HepG2 (cell line): ENCODE data around the gene VAMP2. TPM values are rescaled to one million over a fixed set of nuclear protein-coding genes. Genes with fewer than 3 reads are reported as not detected.

Experiments
- CENPBD1 ChIP-seq: sonication (generic); formaldehyde crosslinking; IDR thresholded peaks from 2 replicates; pipeline ENCODE4 v1.8.0; 2022; ENCODE audit warnings: missing genetic modification reagents, low read depth, mild to moderate bottlenecking, borderline replicate concordance
- E2F2 ChIP-seq: sonication (generic); formaldehyde crosslinking; IDR thresholded peaks from 2 replicates; pipeline ENCODE4 v1.4.0; 2020; ENCODE audit warnings: missing genetic modification reagents, borderline replicate concordance
- ELK4 ChIP-seq: sonication (generic); formaldehyde crosslinking; IDR thresholded peaks from 2 replicates; pipeline ENCODE4 v1.9.0; 2021; ENCODE audit warnings: missing genetic modification reagents, borderline replicate concordance
- FOXC1 ChIP-seq: sonication (generic); formaldehyde crosslinking; IDR thresholded peaks from 2 replicates; pipeline ENCODE4 v1.8.0; 2022; ENCODE audit warnings: mild to moderate bottlenecking, missing genetic modification reagents, borderline replicate concordance
- HOXA5 ChIP-seq: sonication (generic); formaldehyde crosslinking; IDR thresholded peaks from 2 replicates; pipeline ENCODE4 v1.4.0; 2020; ENCODE audit warnings: missing genetic modification reagents
- IKZF5 ChIP-seq: IDR thresholded peaks from 2 replicates; pipeline ENCODE4 v1.6.1; 2018; ENCODE audit warnings: missing genetic modification reagents, mild to moderate bottlenecking, missing compliant biosample characterization
- MTA3 ChIP-seq: sonication (generic); formaldehyde crosslinking; IDR thresholded peaks from 2 replicates; pipeline ENCODE4 v1.4.0; 2020; ENCODE audit warnings: missing genetic modification reagents
- MXI1 ChIP-seq: IDR thresholded peaks from 3 replicates; pipeline ENCODE4 v1.6.1; 2012; ENCODE audit warnings: low read depth, low read length, inconsistent platforms, borderline replicate concordance
- NPAS2 ChIP-seq: sonication (generic); formaldehyde crosslinking; IDR thresholded peaks from 2 replicates; pipeline ENCODE4 v1.8.0; 2022; ENCODE audit warnings: mild to moderate bottlenecking, missing genetic modification reagents, borderline replicate concordance
- PHF20 ChIP-seq: sonication (generic); formaldehyde crosslinking; IDR thresholded peaks from 2 replicates; pipeline ENCODE4 v1.5.0; 2020; ENCODE audit warnings: mild to moderate bottlenecking, missing genetic modification reagents
- POLR2A ChIP-seq, 2 experiments: IDR thresholded peaks; 2 replicates each; pipeline ENCODE4 v1.6.1; 2011; ENCODE audit warnings: low read depth in 2 of 2, low read length in 2 of 2, mild to moderate bottlenecking in 1 of 2, moderate library complexity in 1 of 2; ENCODE audit not compliant: insufficient read depth in 1 of 2
- RNF2 ChIP-seq: fragments of 450-650 bp; conservative IDR thresholded peaks from 2 replicates; pipeline ENCODE4 v1.6.1; 2016; ENCODE audit warnings: low read depth
- RXRA ChIP-seq: sonication (generic); formaldehyde crosslinking; IDR thresholded peaks from 2 replicates; pipeline ENCODE4 v1.5.1; 2020; ENCODE audit warnings: missing genetic modification reagents
- TEF ChIP-seq: sonication (generic); formaldehyde crosslinking; IDR thresholded peaks from 2 replicates; pipeline ENCODE4 v1.5.0; 2020; ENCODE audit warnings: missing genetic modification reagents
- ZBTB2 ChIP-seq: sonication (generic); formaldehyde crosslinking; IDR thresholded peaks from 2 replicates; pipeline ENCODE4 v1.8.0; 2022; ENCODE audit warnings: low read depth, missing genetic modification reagents
- ZFX ChIP-seq: sonication (generic); formaldehyde crosslinking; IDR thresholded peaks from 2 replicates; pipeline ENCODE4 v1.4.0; 2020; ENCODE audit warnings: mild to moderate bottlenecking, low read depth, missing genetic modification reagents, moderate library complexity
- ZNF331 ChIP-seq: sonication (generic); formaldehyde crosslinking; IDR thresholded peaks from 2 replicates; pipeline ENCODE4 v1.4.0; 2020; ENCODE audit warnings: missing genetic modification reagents
- ZNF598 ChIP-seq: sonication (generic); formaldehyde crosslinking; IDR thresholded peaks from 2 replicates; pipeline ENCODE4 v1.5.1; 2020; ENCODE audit warnings: mild to moderate bottlenecking, missing genetic modification reagents, borderline replicate concordance
- ZNF607 ChIP-seq: sonication (generic); formaldehyde crosslinking; IDR thresholded peaks from 2 replicates; pipeline ENCODE4 v1.5.1; 2020; ENCODE audit warnings: missing genetic modification reagents, mild to moderate bottlenecking, borderline replicate concordance
- ZNF710 ChIP-seq: sonication (generic); formaldehyde crosslinking; IDR thresholded peaks from 2 replicates; pipeline ENCODE4 v1.5.0; 2020; ENCODE audit warnings: mild to moderate bottlenecking, missing genetic modification reagents, borderline replicate concordance
- ZNF761 ChIP-seq: sonication (generic); formaldehyde crosslinking; conservative IDR thresholded peaks from 2 replicates; pipeline ENCODE4 v1.4.0; 2020; ENCODE audit warnings: mild to moderate bottlenecking, missing genetic modification reagents
- ZSCAN30 ChIP-seq: sonication (generic); formaldehyde crosslinking; IDR thresholded peaks from 2 replicates; pipeline ENCODE4 v1.5.0; 2020; ENCODE audit warnings: mild to moderate bottlenecking, missing genetic modification reagents
- polyA plus RNA-seq, 8 experiments: library from polyadenylated mRNA; depleted of rRNA in 3 of 8; stranded (reverse) in 7 of 8; unstranded in 1 of 8; fragments of >200 nt; fragmentation: Illumina TruSeq in 4 of 8; extraction: Trizol in 4 of 8; gene quantifications; 2 replicates each; pipeline versions ENCODE4 v1.2.1 to v1.2.3, GENCODE V29; 2011 to 2016; ENCODE audit warnings: low read depth in 4 of 8, missing spikeins in 1 of 8, mixed read lengths in 1 of 8; ENCODE audit not compliant: insufficient read depth in 1 of 8
- total RNA-seq, 5 experiments: library from RNA; depleted of rRNA; stranded (reverse); fragments of >200 nt; fragmentation: Illumina TruSeq; extraction: Trizol; gene quantifications; 2 replicates each; pipeline ENCODE4 v1.2.3, GENCODE V29; 2016; ENCODE audit warnings: low read depth in 1 of 5

The VAMP2 gene
- total and polyA plus RNA-seq, 2 of the 13 experiments (the other 11 are each of a cell fraction or from before 2014, with no cell fraction given), result 3.9 to 17.2 TPM

- TF ChIP-seq ZNF710 (CRISPR knock-in tag) (no peak), POLR2A (IDR thresholded peaks at IDR 0.05; ENCODE audit: insufficient read depth in 1 of 2, low read depth in 2 of 2, low read length in 2 of 2) (peak in 1 of 2 experiments; percentile 41; a peak in 1 of 4 replicates), ZFX (CRISPR knock-in tag) (peak; percentile 63), ZSCAN30 (CRISPR knock-in tag) (no peak), IKZF5 (CRISPR knock-in tag) (peak; percentile 28; the same call in 1 of the 2 replicates), ELK4 (CRISPR knock-in tag) (no peak), HOXA5 (CRISPR knock-in tag) (no peak), TEF (CRISPR knock-in tag) (no peak), E2F2 (no peak), NPAS2 (no peak), ZNF331 (no peak), ZNF607 (no peak), RNF2 (no peak), MXI1 (peak; percentile 39; the same call in 1 of the 3 replicates), ZNF598 (no peak), ZNF761 (CRISPR knock-in tag) (no peak), FOXC1 (CRISPR knock-in tag) (no peak; the same call in 1 of the 2 replicates), ZBTB2 (CRISPR knock-in tag) (no peak), MTA3 (CRISPR knock-in tag) (no peak), CENPBD1 (no peak), RXRA (CRISPR knock-in tag) (0 out of 2 replicates have a peak, but pooled peaks have one; percentile 6), PHF20 (CRISPR knock-in tag) (0 out of 2 replicates have a peak, but pooled peaks have one; percentile 7)
Observed at GRCh38 chr17:8153957-8154607, 8.7 kb downstream of the VAMP2 start (continued).
